GM10847 (cell line): ENCODE measurements around the gene UFSP1.

Experiments used
- POLR2A ChIP-seq: IDR thresholded peaks from 2 replicates; pipeline ENCODE4 v1.6.1; 2011; ENCODE audit not compliant: insufficient read length; ENCODE audit errors: extremely low read depth

UFSP1 gene

GRCh38 chr7:100886142-100886935 lies 3.2 kb downstream of the UFSP1 start:
- no peak for TF ChIP-seq POLR2A

DNA sequence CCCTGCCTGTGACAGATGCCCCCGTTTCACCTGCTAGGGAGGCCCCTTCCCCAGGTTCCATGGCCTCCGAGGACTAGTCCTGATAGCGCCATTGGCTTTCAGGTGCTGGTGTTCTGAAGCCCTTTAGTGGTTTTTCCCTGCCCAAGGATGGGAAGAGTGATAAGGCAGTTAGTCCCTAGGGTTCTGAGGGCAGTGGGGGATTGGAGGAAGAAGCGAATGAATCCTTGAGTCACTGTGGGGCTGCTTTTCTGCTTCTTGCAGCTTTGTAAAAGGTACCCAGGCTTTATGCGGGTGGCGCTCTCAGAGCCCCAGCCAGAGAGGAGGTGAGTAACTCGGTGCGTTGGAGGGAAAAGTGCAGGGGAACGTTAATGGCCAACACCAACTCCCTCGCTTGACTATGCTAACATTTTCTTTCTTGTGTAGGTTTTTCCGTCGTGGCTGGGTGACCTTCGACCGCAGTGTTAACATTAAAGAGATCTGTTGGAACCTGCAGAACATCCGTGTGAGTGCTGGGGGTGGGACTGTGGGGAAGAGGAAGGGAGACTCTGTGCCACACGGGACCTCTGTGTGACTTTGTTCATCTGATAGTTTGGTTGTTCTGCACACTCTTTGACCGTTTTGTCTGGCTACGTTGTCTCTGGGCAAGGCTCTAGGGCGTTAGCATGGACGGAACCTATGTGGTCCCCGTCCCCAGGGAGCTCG lies 3.9 kb downstream of the UFSP1 start:
- no peak for TF ChIP-seq POLR2A

GRCh38 chr7:100884736-100885439 lies 4.6 kb downstream of the UFSP1 start:
- TF ChIP-seq POLR2A, result no peak

DNA sequence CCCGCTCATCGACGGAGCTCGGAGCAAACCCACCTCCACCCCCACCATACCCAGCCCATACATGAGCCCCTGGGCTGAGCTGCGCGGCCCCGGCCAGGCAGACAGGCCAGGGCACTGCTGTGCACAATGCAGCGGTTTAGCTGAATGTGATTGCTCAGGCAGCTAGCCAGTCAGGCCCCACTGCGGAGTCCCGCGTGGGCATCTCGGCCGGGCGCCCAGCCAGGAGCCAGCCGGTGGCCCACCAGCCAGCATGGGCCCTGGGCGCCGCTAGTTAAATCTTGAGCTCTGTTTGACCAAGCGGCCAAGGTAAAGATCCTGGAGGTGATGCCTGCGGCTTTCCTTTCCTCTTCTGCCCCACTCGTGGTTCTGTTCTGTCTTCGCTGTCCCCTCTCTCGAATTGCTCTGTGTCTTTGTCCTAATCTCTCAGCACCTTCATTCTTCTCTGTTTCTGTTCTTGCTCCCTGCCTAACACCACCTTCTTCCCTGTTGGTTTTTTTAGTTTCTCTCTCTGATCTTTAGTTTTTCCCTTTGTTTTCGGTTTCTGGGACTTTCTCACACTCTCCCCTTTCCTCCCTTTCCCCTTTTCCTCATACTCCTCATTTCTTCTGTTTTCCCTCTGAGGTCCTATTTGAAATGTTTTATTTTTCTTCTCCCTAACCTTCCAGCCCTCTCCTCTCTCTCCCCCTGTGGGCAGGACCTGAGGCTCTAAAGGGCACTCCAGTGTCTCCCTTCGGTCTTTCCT lies 6.6 kb downstream of the UFSP1 start:
- TF ChIP-seq POLR2A, result no peak

DNA sequence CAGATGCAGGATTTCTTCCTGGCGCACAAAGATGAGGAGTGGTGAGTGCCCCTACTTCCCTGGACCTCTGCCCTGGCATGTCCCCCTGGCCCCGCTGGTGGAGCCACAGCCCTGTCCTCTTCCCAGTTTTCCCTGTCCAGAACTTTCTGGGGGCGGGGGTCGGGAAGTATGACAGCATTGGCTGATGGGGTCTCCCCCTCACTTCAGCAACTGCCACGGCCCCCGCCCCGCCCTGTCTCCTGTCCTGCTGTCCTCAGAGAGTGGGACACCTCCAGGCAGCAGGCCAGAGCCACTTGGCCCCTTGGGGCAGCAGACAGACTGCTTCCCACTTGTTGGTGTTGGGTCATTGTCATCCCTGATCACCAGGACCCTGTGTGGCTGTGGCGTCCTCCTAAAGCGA lies 7.3 kb downstream of the UFSP1 start:
- TF ChIP-seq POLR2A, result no peak

- no peak for TF ChIP-seq POLR2A
Measured at GRCh38 chr7:100881136-100881535, 8.4 kb downstream of the UFSP1 start.

- TF ChIP-seq POLR2A, result no peak
Measured at GRCh38 chr7:100880645-100881044, 8.9 kb downstream of the UFSP1 start.

GRCh38 chr7:100879685-100880261 lies 9.7 kb downstream of the UFSP1 start:
- no peak for TF ChIP-seq POLR2A

- no peak for TF ChIP-seq POLR2A
Measured at GRCh38 chr7:100878685-100879084, 10.8 kb downstream of the UFSP1 start.

GRCh38 chr7:100878013-100878412 lies 11.5 kb downstream of the UFSP1 start:
- no peak for TF ChIP-seq POLR2A

- no peak for TF ChIP-seq POLR2A
Measured at GRCh38 chr7:100875356-100875751, 14.2 kb downstream of the UFSP1 start.

- peak; percentile 75 for TF ChIP-seq POLR2A
Measured at GRCh38 chr7:100874577-100875355, 14.7 kb downstream of the UFSP1 start, which contains the start of gene SRRT. SRRT (plus strand) TSS chr7:100875103; CDS start chr7:100875591, 488 bp downstream.

- no peak for TF ChIP-seq POLR2A
Measured at GRCh38 chr7:100874300-100874576, 15.3 kb downstream of the UFSP1 start.

- no peak for TF ChIP-seq POLR2A
Measured at GRCh38 chr7:100873599-100874299, 15.8 kb downstream of the UFSP1 start.
